Uterus (tissue), 4 donors: Measurements from ENCODE around the gene MICALL1. TPM values are rescaled to one million over a fixed set of nuclear protein-coding genes. Genes with fewer than 3 reads are reported as not detected.

Experiments
- DNase-seq, 2 donors: peaks; one replicate each; pipeline ENCODE4 v3.0.0-alpha.2; 2019 to 2020
- H3K27ac ChIP-seq, 2 donors: fragments of 200-600 bp; sonication (generic); 1 replicate in 1 of 2; 2 replicates in 1 of 2; pipeline ENCODE4 v1.5.1; 2016 to 2018
- H3K27me3 ChIP-seq, 2 donors: fragments of 200-600 bp; sonication (generic); one replicate each; pipeline ENCODE4 v1.5.1; 2018 to 2019; ENCODE audit warnings: control low read depth in 1 of 2
- H3K36me3 ChIP-seq, 2 donors: fragments of 200-600 bp; sonication (generic); one replicate each; pipeline ENCODE4 v1.5.1; 2019; ENCODE audit warnings: control low read depth in 1 of 2
- H3K4me1 ChIP-seq, 2 donors: fragments of 200-600 bp; sonication (generic); one replicate each; pipeline ENCODE4 v1.5.1; 2018 to 2019; ENCODE audit warnings: control low read depth in 1 of 2
- H3K4me3 ChIP-seq, 2 donors: fragments of 200-600 bp; sonication (generic); 1 replicate in 1 of 2; 2 replicates in 1 of 2; pipeline ENCODE4 v1.5.1; 2018 to 2019; ENCODE audit warnings: mild to moderate bottlenecking in 1 of 2
- H3K9me3 ChIP-seq, 2 donors: fragments of 200-600 bp; sonication (generic); one replicate each; pipeline ENCODE4 v1.5.1; 2019; ENCODE audit warnings: control low read depth in 1 of 2
- POLR2A ChIP-seq, 2 donors: fragments of 450-650 bp; IDR thresholded peaks; one replicate each; pipeline ENCODE4 v1.6.1; 2016; ENCODE audit warnings: antibody characterized with exemption in 2 of 2, mild to moderate bottlenecking in 1 of 2, moderate library complexity in 1 of 2
- intact Hi-C: fragments of 100-400 bp; cut with DNase I; formaldehyde crosslinking; loops from one replicate; pipeline ENCODE4 v1.15.1; 2023; ENCODE audit warnings: low total_unique reads
- total RNA-seq, 4 donors: library from RNA; depleted of rRNA in 3 of 4; stranded (reverse); fragments of >200 nt in 3 of 4; gene quantifications; one replicate each; pipeline versions ENCODE4 v1.1.0 to v1.2.4, GENCODE V29; 2014 to 2023
- TF ChIP-seq, protein P1 (sequence below), 4 experiments: fragments of 200-600 bp in 2 of 4; fragments of 450-650 bp in 2 of 4; sonication (generic) in 2 of 4; IDR thresholded peaks; one replicate each; pipeline ENCODE4 v1.5.1; 2016 to 2019; ENCODE audit warnings: antibody characterized with exemption in 4 of 4, mild to moderate bottlenecking in 2 of 4, moderate library complexity in 1 of 4
- donor health status: DM: yes; HTN: yes; CAD: no.

MICALL1 gene
- total RNA-seq, 4 donors from 2014 or later: 7.4 to 96.6 (median 46.6) TPM

DNA sequence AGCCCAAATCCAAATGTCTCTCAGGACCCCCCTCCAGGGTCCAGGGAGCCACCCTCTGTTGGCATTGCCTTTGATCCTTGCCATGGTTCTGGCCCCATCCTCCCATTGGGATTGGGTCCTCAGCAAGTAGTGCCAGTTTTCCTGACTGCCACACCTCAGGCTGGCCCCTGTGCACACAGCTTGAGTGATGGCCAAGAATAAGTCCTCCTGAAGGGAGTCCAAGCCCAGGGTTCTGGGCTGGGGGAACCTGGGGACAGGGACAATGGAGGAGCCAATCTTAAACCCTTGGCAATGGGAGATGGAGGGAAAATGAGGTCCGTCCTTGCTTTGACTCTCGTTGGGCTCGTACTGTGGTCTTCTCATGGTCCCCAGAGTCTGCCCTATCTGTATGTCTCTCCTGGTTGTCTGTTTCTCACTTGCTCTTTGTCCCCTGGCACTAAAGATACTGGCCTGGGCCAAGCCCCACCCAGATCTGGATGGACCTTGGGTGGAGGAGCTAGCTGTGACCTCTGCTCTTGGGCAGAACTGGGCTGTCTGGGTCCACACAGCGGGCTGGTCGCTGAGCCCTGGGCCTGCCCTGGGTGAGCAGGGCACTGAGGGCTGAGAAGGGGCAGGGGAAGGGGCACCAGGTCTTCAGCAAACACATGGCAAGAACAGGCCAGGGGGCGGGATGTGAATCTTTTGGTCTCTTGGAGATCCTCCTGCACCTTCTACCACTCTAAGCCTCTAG, 75.3 kb downstream of the MICALL1 start:
- H3K27ac ChIP-seq: no peak overlapping the region
- DNase-seq: no peak
- no peaks in the 10 kb centered on the region for H3K4me1 ChIP-seq
- H3K9me3 ChIP-seq: no peaks in the 10 kb centered on the region
- H3K27me3 ChIP-seq: no peaks in the 10 kb centered on the region
- intact Hi-C loops: no loop called here
- TF ChIP-seq POLR2A (IDR thresholded peaks at IDR 0.05): no peak
- TF ChIP-seq, protein P1, sequence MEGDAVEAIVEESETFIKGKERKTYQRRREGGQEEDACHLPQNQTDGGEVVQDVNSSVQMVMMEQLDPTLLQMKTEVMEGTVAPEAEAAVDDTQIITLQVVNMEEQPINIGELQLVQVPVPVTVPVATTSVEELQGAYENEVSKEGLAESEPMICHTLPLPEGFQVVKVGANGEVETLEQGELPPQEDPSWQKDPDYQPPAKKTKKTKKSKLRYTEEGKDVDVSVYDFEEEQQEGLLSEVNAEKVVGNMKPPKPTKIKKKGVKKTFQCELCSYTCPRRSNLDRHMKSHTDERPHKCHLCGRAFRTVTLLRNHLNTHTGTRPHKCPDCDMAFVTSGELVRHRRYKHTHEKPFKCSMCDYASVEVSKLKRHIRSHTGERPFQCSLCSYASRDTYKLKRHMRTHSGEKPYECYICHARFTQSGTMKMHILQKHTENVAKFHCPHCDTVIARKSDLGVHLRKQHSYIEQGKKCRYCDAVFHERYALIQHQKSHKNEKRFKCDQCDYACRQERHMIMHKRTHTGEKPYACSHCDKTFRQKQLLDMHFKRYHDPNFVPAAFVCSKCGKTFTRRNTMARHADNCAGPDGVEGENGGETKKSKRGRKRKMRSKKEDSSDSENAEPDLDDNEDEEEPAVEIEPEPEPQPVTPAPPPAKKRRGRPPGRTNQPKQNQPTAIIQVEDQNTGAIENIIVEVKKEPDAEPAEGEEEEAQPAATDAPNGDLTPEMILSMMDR (IDR thresholded peaks at IDR 0.05): no peak
- H3K36me3 ChIP-seq: no peaks in the 10 kb centered on the region
- H3K4me3 ChIP-seq: no peak overlapping the region

DNA sequence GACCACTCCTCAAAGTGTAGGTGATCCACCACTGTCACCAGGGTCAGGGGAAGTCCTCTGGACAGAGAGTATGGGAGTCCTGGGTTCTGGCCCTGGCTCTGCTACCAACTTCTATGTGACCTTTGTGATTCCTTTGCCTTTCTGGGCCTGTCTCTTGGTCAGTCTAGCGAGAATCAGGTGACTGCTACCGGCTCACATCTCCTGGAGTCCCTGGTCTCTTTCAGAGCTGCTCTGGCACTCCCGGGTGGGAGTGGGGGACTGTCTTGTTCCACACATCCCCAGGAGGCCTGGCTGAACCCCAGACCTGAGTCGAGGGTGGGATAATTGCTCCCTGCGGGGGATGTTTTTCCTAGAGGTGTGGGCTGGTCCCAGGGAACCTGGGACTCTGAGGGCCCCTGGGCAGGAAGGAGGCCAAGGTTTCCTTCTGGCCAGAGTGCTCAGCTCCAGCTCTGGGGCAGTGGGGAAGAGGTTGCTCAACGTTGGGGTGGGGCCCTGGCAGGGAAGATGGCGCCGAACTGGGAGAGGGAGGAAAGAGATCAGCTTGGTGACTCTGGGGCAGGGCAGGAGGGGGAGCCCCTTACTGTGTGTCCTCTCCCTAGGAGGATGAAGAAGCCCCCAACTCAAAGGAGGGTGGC, 76.2 kb downstream of the MICALL1 start:
- no peaks in the 10 kb centered on the region for H3K9me3 ChIP-seq
- H3K27ac ChIP-seq: no peak overlapping the region
- H3K4me1 ChIP-seq: no peaks in the 10 kb centered on the region
- H3K27me3 ChIP-seq: no peaks in the 10 kb centered on the region
- no peak overlapping the region for H3K4me3 ChIP-seq
- no peaks in the 10 kb centered on the region for H3K36me3 ChIP-seq
- intact Hi-C loops: no loop called here
- DNase-seq: no peak
- TF ChIP-seq POLR2A (IDR thresholded peaks at IDR 0.05): no peak
- TF ChIP-seq, protein P1 (IDR thresholded peaks at IDR 0.05): no peak

DNA sequence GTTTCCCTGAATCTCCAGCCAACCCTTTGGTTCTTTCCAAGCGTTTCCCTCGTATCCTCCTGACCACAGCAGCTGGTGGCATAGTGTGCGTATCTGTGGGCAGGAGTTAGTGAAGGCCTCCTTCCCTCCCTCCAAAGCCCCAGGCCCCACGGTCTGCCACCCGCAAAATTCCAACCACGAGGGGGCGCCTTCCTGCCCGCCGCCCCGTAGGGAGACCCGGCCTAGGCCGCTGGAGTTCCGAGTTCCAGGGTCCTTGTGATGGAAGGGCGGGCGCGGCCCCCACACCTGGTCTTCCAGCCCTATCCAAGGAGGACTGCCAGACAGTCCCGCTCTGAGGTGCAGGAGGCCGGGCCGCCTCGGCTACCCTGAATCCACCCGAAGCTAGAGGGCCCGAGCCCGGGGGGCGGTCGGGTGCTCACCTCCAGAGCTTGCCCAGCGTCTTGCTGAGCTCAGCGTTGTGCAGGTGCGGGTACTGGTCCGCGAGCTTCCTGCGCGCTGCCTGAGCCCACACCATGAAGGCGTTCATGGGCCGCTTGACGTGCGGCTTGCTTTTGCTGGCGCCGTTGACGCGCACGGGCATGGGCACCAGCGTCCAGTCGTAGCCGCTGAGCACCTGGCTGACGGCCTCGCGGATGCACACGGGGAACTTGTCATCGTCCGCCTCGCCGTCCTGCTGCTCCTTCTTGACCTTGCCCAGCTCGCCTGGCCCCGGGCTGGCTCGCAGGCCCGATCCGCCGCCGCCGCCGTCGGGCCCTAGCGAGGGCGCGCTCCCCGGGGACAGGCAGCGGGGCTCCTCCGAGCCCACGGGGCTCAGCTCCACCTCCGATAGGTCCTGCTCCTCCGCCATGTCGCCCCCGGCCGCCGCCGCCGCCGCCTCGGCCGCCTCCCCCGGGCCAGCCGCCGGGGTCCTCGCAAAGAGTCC, 77.1 kb downstream of the MICALL1 start:
- no peak for DNase-seq
- H3K27me3 ChIP-seq: no peaks in the 10 kb centered on the region
- no peaks in the 10 kb centered on the region for H3K36me3 ChIP-seq
- intact Hi-C loops: no loop called here
- no peaks in the 10 kb centered on the region for H3K4me1 ChIP-seq
- TF ChIP-seq POLR2A (IDR thresholded peaks at IDR 0.05): no peak
- TF ChIP-seq, protein P1 (IDR thresholded peaks at IDR 0.05): no peak
- H3K27ac ChIP-seq: no peak overlapping the region
- no peak overlapping the region for H3K4me3 ChIP-seq
- no peaks in the 10 kb centered on the region for H3K9me3 ChIP-seq

DNA sequence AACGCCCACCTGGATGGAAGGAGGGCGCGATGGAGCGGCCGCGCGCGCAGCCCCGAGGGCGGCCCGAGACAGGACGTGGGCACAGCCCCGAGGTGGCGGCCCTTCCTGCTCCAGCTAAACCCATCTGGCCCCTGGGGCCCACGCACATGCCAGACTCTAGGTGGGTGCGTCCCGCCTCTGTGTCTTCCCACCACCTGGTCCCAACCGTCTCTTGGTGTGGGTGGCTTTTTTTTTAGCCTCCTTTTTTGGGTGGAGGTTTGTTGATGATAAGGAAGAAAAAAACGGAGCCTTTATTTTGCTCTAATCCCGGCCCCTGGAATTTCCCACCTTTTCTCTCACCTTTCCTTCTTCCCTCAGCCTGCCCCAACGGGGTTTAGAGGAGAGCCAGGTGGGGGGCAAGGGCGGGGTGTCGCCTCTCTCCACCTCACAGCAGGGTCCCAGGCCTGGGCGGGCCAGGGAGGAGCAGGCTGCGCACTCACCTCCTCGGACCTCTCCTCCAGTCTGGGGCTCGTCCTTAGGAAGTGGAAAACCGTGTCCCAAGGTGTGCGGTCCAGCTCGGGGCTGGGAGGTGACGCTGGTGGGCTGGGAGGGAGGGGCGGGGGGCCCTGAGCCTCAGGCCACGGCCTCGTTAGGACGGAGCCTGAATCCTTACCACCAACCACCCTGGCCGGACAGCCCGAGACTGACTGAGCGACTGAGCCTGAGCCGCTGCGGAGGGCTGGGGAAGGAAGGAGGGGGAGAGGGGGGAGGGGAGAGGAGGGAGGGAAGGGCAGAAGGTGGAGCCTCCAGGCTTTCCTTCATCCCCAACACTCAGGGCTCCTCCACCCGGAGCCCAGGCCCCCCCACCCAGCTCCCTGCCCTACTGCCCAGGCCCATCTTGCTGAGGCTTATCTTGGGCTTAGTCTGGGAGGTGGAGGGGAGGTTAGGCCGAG, 78.0 kb downstream of the MICALL1 start, which contains the start of gene SOX10:
Gene SOX10, minus strand, starts transcription at position 696 of the 932 bp plus-strand sequence. CDS start 771 bp downstream, outside the sequence.
- Histone ChIP-seq H3K27me3 (no peaks in the 10 kb centered on the region), H3K36me3 (no peaks in the 10 kb centered on the region), H3K9me3 (no peaks in the 10 kb centered on the region), H3K4me1 (no peaks in the 10 kb centered on the region), H3K4me3 (no peak within 1 kb of the TSS), H3K27ac (no peak within 1 kb of the TSS)
- no peak for TF ChIP-seq POLR2A (IDR thresholded peaks at IDR 0.05)
- TF ChIP-seq, protein P1 (IDR thresholded peaks at IDR 0.05): no peak
- intact Hi-C loops: no loop called here
- DNase-seq: no peak
